ENCODE data around the gene FOXL3. TPM values are rescaled to one million over a fixed set of nuclear protein-coding genes. Genes with fewer than 3 reads are reported as not detected.

The FOXL3 gene
- total RNA-seq, 1 experiment from 2014 or later = not detected

DNA sequence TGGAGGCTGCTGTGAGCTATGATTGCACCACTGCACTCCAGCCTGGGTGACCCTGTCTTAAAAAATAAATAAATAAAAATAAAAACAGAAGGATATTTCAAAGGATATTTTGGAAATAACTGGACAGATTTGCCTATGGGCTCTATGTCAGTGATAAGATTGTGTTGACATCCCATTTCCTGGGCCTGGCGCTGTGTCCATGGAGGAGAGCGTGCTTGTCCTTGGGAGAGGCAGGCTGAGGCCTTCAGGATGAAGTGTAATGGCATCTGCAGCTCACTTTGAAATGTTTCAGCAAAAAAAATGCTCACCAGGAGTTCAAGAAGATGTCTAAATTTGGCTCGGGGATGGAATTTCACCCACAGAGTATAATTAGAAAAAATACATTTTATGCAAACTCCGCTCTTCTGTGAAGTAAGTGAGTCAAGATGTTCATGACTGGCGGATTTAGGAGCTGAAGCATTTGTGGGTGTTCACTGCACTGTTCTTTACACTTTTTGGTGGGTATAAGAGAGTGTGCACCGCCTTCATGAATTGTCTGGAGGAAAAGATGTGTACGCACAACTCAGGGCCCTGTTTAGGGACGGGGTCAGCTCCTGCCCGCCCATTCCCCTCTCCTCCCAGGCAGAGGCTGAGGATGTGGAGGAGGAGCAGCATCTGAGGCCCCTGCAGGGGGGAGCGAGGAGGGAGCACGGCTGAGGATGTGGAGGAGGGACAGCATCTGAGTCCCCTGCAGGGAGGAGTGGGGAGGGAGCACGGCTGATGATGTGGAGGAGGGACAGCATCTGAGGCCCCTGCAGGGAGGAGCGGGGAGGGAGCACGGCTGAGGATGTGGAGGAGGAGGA is 18.5 kb upstream of the FOXL3 start:
- Mint-ChIP-seq H3K4me3 (ENCODE audit: unreplicated experiment) (no peak overlapping the region), H3K9me3 (ENCODE audit: unreplicated experiment) (peaks cover 5% of the 10 kb centered on the region), H3K36me3 (ENCODE audit: insufficient read depth, unreplicated experiment) (no peaks in the 10 kb centered on the region), H3K27me3 (ENCODE audit: insufficient read depth, unreplicated experiment) (peaks cover 24% of the 10 kb centered on the region), H3K27ac (ENCODE audit: low read depth, unreplicated experiment) (no peak overlapping the region), H3K4me1 (ENCODE audit: insufficient read depth, unreplicated experiment) (no peaks in the 10 kb centered on the region)
- intact Hi-C loops (cut with micrococcal nuclease) = no loop called here
- no peak for DNase-seq (ENCODE audit: unreplicated experiment)
- TF ChIP-seq, protein P1, sequence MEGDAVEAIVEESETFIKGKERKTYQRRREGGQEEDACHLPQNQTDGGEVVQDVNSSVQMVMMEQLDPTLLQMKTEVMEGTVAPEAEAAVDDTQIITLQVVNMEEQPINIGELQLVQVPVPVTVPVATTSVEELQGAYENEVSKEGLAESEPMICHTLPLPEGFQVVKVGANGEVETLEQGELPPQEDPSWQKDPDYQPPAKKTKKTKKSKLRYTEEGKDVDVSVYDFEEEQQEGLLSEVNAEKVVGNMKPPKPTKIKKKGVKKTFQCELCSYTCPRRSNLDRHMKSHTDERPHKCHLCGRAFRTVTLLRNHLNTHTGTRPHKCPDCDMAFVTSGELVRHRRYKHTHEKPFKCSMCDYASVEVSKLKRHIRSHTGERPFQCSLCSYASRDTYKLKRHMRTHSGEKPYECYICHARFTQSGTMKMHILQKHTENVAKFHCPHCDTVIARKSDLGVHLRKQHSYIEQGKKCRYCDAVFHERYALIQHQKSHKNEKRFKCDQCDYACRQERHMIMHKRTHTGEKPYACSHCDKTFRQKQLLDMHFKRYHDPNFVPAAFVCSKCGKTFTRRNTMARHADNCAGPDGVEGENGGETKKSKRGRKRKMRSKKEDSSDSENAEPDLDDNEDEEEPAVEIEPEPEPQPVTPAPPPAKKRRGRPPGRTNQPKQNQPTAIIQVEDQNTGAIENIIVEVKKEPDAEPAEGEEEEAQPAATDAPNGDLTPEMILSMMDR (IDR thresholded peaks at IDR 0.05; ENCODE audit: unreplicated experiment) = no peak
- no TSS peak for BruUV-seq (replicated peaks)
- CTCF ChIA-PET = no interaction called here
- POLR2A ChIA-PET = no interaction called here

DNA sequence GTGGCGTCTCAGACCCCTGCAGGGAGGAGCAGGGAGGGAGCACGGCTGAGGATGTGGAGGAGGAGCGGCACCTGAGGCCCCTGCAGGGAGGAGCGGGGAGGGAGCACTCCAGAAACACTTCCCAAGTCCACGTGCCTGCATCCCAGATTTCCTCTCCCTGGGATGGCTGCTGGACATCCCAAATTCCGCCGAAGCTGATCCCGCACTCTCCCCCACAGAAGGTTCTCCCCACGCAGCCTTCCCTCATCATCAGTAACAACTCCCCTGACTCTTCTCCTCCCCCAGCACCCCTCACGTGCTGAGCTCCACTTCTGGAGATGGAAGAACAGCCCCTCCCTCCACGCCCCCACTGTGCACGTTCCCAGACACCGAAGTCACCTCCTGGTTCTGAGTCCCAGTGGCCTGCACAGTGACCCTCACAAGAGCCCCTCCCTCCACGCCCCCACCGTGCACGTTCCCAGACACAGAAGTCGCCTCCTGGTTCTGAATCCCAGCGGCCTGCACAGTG is 17.8 kb upstream of the FOXL3 start:
- CTCF ChIA-PET = no interaction called here
- POLR2A ChIA-PET = no interaction called here
- Mint-ChIP-seq H3K36me3 (ENCODE audit: insufficient read depth, unreplicated experiment) (no peaks in the 10 kb centered on the region), H3K4me3 (ENCODE audit: unreplicated experiment) (no peak overlapping the region), H3K4me1 (ENCODE audit: insufficient read depth, unreplicated experiment) (no peaks in the 10 kb centered on the region), H3K27ac (ENCODE audit: low read depth, unreplicated experiment) (no peak overlapping the region), H3K27me3 (ENCODE audit: insufficient read depth, unreplicated experiment) (peaks cover 24% of the 10 kb centered on the region), H3K9me3 (ENCODE audit: unreplicated experiment) (peaks cover 5% of the 10 kb centered on the region)
- TF ChIP-seq, protein P1 (IDR thresholded peaks at IDR 0.05; ENCODE audit: unreplicated experiment) = no peak
- no TSS peak for BruUV-seq (replicated peaks)
- DNase-seq (ENCODE audit: unreplicated experiment) = no peak
- intact Hi-C loops (cut with micrococcal nuclease) = no loop called here

- intact Hi-C loops (cut with micrococcal nuclease) = no loop called here
- Mint-ChIP-seq H3K9me3 (ENCODE audit: unreplicated experiment) (peaks cover 5% of the 10 kb centered on the region), H3K27ac (ENCODE audit: low read depth, unreplicated experiment) (no peak overlapping the region), H3K4me3 (ENCODE audit: unreplicated experiment) (no peak overlapping the region), H3K36me3 (ENCODE audit: insufficient read depth, unreplicated experiment) (no peaks in the 10 kb centered on the region), H3K27me3 (ENCODE audit: insufficient read depth, unreplicated experiment) (peaks cover 19% of the 10 kb centered on the region), H3K4me1 (ENCODE audit: insufficient read depth, unreplicated experiment) (no peaks in the 10 kb centered on the region)
- no peak for DNase-seq (ENCODE audit: unreplicated experiment)
- ChIA-PET CTCF (interaction anchor here (0.7 kb wide), 1 partner anchor 770 kb away, joined by 3 read pairs; no protein-coding TSS in a partner anchor), POLR2A (no interaction called here)
- TF ChIP-seq, protein P1 (IDR thresholded peaks at IDR 0.05; ENCODE audit: unreplicated experiment) = no peak
- no TSS peak for BruUV-seq (replicated peaks)
Observed at GRCh38 chr7:272631-273030, 17.3 kb upstream of the FOXL3 start.

DNA sequence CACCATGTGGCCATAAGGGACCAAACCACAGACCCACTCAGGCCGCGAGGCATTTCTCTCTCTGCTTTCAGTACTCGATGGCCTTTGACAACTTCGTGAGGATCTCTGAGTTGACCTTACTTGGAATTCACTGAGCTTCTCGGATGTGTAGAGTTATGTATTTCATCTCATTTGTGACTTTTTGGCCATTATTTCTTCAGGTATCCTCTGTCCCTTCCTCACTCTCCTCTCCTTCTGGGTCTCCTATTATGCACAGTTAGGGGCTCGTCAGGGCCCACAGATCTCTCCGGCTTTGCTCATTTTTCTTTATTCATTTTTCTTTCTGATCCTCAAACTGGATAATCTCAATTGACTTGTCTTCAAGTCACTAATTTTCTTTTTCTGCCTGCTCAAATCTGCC is 16.6 kb upstream of the FOXL3 start:
- no peak for DNase-seq (ENCODE audit: unreplicated experiment)
- Mint-ChIP-seq H3K4me1 (ENCODE audit: insufficient read depth, unreplicated experiment) (no peaks in the 10 kb centered on the region), H3K36me3 (ENCODE audit: insufficient read depth, unreplicated experiment) (no peaks in the 10 kb centered on the region), H3K4me3 (ENCODE audit: unreplicated experiment) (no peak overlapping the region), H3K27ac (ENCODE audit: low read depth, unreplicated experiment) (no peak overlapping the region), H3K9me3 (ENCODE audit: unreplicated experiment) (peaks cover 5% of the 10 kb centered on the region), H3K27me3 (ENCODE audit: insufficient read depth, unreplicated experiment) (peaks cover 12% of the 10 kb centered on the region)
- BruUV-seq (replicated peaks) = no TSS peak
- TF ChIP-seq, protein P1 (IDR thresholded peaks at IDR 0.05; ENCODE audit: unreplicated experiment) = no peak
- CTCF ChIA-PET = interaction anchor here (0.7 kb wide), 2 partner anchors 53 to 770 kb away, joined by 3 read pairs; no protein-coding TSS in a partner anchor
- POLR2A ChIA-PET = no interaction called here
- intact Hi-C loops (cut with micrococcal nuclease) = no loop called here
